GM12891 (cell line): ENCODE measurements around the gene RAB5IF.

Experiments
- POLR2A ChIP-seq: IDR thresholded peaks from 2 replicates; pipeline ENCODE4 v1.6.1; 2011; ENCODE audit warnings: low read depth, low read length, control low read depth
- POLR2AphosphoS5 ChIP-seq: IDR thresholded peaks from 2 replicates; pipeline ENCODE4 v1.6.1; 2011; ENCODE audit warnings: low read depth, low read length, control low read depth
- POU2F2 ChIP-seq: IDR thresholded peaks from 2 replicates; pipeline ENCODE4 v1.6.1; 2011; ENCODE audit warnings: low read depth, mild to moderate bottlenecking, control low read depth, low read length, moderate library complexity
- SPI1 ChIP-seq: IDR thresholded peaks from 2 replicates; pipeline ENCODE4 v1.6.1; 2011; ENCODE audit warnings: low read depth, low read length, control low read depth

GRCh38 chr20:36563374-36563773 is 42.2 kb upstream of the RAB5IF start:
- no peak for TF ChIP-seq POU2F2
- no peak for TF ChIP-seq POLR2AphosphoS5
- no peak for TF ChIP-seq SPI1
- no peak for TF ChIP-seq POLR2A
